Central memory CD8-positive, alpha-beta T cell (primary cell): ENCODE data around the gene PCDH9.

ENCODE experiments used
- ATAC-seq: fragments of 150-1000 bp; cut with Tn5 transposase; replicated peaks from 2 replicates; pipeline ENCODE4 v1.10.0; 2022; ENCODE audit warnings: mild to moderate bottlenecking, moderate FRiP score, moderate number of reproducible peaks; ENCODE audit not compliant: poor library complexity, severe bottlenecking; ENCODE audit errors: extremely low read depth
- DNase-seq, 2 donors: peaks; one replicate each; pipeline ENCODE4 v3.0.0; 2021; ENCODE audit warnings: low spot score in 2 of 2
- H3K27ac Mint-ChIP-seq: one replicate; pipeline ENCODE4 v1.8.0; 2022; ENCODE audit warnings: low read depth, mild to moderate bottlenecking, moderate library complexity, mixed read lengths
- H3K27me3 Mint-ChIP-seq: one replicate; pipeline ENCODE4 v1.8.0; 2022; ENCODE audit warnings: mixed read lengths
- H3K36me3 Mint-ChIP-seq: one replicate; pipeline ENCODE4 v1.8.0; 2022; ENCODE audit warnings: mild to moderate bottlenecking, moderate library complexity, mixed read lengths; ENCODE audit not compliant: insufficient read depth
- H3K4me1 Mint-ChIP-seq: one replicate; pipeline ENCODE4 v1.8.0; 2022; ENCODE audit warnings: mixed read lengths
- H3K4me3 Mint-ChIP-seq: one replicate; pipeline ENCODE4 v1.8.0; 2022; ENCODE audit warnings: mild to moderate bottlenecking, moderate library complexity, mixed read lengths
- H3K9me3 Mint-ChIP-seq: one replicate; pipeline ENCODE4 v1.8.0; 2022; ENCODE audit warnings: mixed read lengths

Gene PCDH9

GRCh38 chr13:67184247-67184646 lies 45.9 kb downstream of the PCDH9 start:
- no peak for ATAC-seq
- H3K27ac Mint-ChIP-seq, result no peak overlapping the region

GRCh38 chr13:67183151-67183550 lies 47.0 kb downstream of the PCDH9 start:
- Mint-ChIP-seq H3K27ac (no peak overlapping the region), H3K27me3 (no peaks in the 10 kb centered on the region), H3K36me3 (no peaks in the 10 kb centered on the region), H3K4me3 (no peak overlapping the region), H3K9me3 (peaks cover 11% of the 10 kb centered on the region), H3K4me1 (no peaks in the 10 kb centered on the region)
- DNase-seq, result no peak
- no peak for ATAC-seq

More at GRCh38 chr13:67184247-67184646, 45.9 kb downstream of the PCDH9 start:
- H3K9me3 Mint-ChIP-seq, result peaks cover 11% of the 10 kb centered on the region
- no peaks in the 10 kb centered on the region for H3K36me3 Mint-ChIP-seq
- H3K4me3 Mint-ChIP-seq, result no peak overlapping the region
- DNase-seq, result no peak
- no peaks in the 10 kb centered on the region for H3K27me3 Mint-ChIP-seq
- H3K4me1 Mint-ChIP-seq, result no peaks in the 10 kb centered on the region

DNA sequence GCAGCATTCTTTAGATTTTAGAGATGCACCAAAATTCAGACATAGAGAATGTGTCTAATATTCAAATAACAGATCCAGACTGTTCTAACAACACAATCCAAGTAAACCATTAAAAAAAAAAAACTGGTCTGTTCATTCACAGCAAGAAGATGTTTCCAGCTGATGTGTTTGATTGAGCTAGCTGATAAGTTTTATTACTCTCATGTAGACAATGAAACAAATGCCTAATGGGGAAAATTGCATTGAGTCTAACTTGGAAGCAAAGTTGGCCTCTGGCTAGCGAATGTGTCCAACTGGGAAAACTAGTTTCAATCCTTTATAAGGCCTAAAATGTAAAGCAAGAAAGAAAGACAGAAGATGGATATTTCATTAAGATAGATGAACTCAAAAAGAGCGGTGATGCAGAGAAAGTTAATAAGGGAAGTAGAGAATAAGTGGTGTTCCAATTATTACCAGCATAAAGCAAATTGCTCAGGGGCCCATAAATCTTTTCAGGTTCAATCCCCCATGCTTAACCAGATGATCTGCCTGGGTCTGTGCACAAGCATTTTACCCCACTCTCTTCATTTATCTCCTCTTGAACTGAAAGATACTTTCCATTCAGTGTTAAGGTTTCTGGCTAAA lies 54.2 kb downstream of the PCDH9 start:
- no peaks in the 10 kb centered on the region for H3K4me1 Mint-ChIP-seq
- peaks cover 2% of the 10 kb centered on the region for H3K36me3 Mint-ChIP-seq
- DNase-seq, result no peak
- H3K9me3 Mint-ChIP-seq, result peaks cover 16% of the 10 kb centered on the region
- no peaks in the 10 kb centered on the region for H3K27me3 Mint-ChIP-seq
- no peak overlapping the region for H3K27ac Mint-ChIP-seq
- ATAC-seq, result no peak
- no peak overlapping the region for H3K4me3 Mint-ChIP-seq

DNA sequence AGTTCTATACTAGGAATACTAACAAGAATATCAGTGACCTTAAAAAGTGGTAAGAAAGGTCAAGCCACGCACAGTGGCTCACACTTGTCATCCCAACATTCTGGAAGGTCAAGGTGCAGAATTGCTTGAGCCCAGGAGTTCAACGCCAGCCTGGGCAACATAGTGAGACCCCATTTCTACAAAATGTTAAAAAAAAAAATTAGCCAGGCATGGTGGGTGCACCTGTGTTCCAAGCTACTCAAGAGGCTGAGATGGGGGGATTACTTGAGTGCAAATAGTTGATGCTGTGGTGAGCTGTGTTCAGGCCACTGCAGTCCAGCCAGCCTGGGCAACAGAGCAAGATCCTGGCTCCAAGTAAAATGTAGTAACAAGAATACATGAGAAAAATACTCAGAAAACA lies 61.8 kb downstream of the PCDH9 start:
- H3K9me3 Mint-ChIP-seq, result peaks cover 11% of the 10 kb centered on the region
- ATAC-seq, result no peak
- no peak for DNase-seq
- H3K36me3 Mint-ChIP-seq, result no peaks in the 10 kb centered on the region
- H3K27ac Mint-ChIP-seq, result no peak overlapping the region
- H3K27me3 Mint-ChIP-seq, result no peaks in the 10 kb centered on the region
- no peaks in the 10 kb centered on the region for H3K4me1 Mint-ChIP-seq
- H3K4me3 Mint-ChIP-seq, result no peak overlapping the region

- Mint-ChIP-seq H3K4me3 (no peak overlapping the region), H3K36me3 (no peaks in the 10 kb centered on the region), H3K9me3 (peaks cover 11% of the 10 kb centered on the region), H3K27ac (no peak overlapping the region), H3K27me3 (no peaks in the 10 kb centered on the region), H3K4me1 (no peaks in the 10 kb centered on the region)
- ATAC-seq (no peak), DNase-seq (no peak)
These were observed 62.7 kb downstream of the PCDH9 start for GRCh38 chr13:67167420-67167819.

- no peak overlapping the region for H3K27ac Mint-ChIP-seq
- peaks cover 15% of the 10 kb centered on the region for H3K9me3 Mint-ChIP-seq
- ATAC-seq (no peak), DNase-seq (no peak)
- H3K4me3 Mint-ChIP-seq, result no peak overlapping the region
- H3K36me3 Mint-ChIP-seq, result no peaks in the 10 kb centered on the region
- no peaks in the 10 kb centered on the region for H3K4me1 Mint-ChIP-seq
- H3K27me3 Mint-ChIP-seq, result no peaks in the 10 kb centered on the region
These were observed 69.0 kb downstream of the PCDH9 start for GRCh38 chr13:67161176-67161575.

DNA sequence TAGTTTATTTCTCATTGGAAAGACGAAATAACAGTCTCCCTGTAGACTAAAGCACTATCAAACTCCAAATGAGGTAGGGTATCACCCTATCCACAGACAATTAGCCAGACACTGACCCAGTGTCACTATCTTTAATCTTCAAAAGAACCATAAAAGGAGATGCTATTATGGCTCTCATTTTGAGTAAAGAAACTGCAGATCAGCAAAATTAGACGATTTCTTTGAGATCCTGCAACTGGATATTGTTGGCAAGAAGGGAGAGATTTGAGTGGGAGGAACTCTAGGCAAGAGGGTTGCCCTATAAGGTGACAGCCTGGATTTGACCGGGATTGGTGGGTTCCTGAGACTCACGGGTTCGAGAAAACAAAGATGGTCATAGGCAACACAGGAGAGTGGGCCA lies 71.2 kb downstream of the PCDH9 start:
- H3K27me3 Mint-ChIP-seq, result no peaks in the 10 kb centered on the region
- ATAC-seq (no peak), DNase-seq (no peak)
- H3K4me3 Mint-ChIP-seq, result no peak overlapping the region
- no peaks in the 10 kb centered on the region for H3K4me1 Mint-ChIP-seq
- H3K27ac Mint-ChIP-seq, result no peak overlapping the region
- peaks cover 14% of the 10 kb centered on the region for H3K9me3 Mint-ChIP-seq
- H3K36me3 Mint-ChIP-seq, result no peaks in the 10 kb centered on the region

GRCh38 chr13:67156723-67157060 lies 73.4 kb downstream of the PCDH9 start:
- H3K27me3 Mint-ChIP-seq, result no peaks in the 10 kb centered on the region
- no peak overlapping the region for H3K4me3 Mint-ChIP-seq
- no peaks in the 10 kb centered on the region for H3K36me3 Mint-ChIP-seq
- peaks cover 14% of the 10 kb centered on the region for H3K9me3 Mint-ChIP-seq
- H3K4me1 Mint-ChIP-seq, result no peaks in the 10 kb centered on the region
- H3K27ac Mint-ChIP-seq, result no peak overlapping the region
- no peak for DNase-seq
- no peak for ATAC-seq

DNA sequence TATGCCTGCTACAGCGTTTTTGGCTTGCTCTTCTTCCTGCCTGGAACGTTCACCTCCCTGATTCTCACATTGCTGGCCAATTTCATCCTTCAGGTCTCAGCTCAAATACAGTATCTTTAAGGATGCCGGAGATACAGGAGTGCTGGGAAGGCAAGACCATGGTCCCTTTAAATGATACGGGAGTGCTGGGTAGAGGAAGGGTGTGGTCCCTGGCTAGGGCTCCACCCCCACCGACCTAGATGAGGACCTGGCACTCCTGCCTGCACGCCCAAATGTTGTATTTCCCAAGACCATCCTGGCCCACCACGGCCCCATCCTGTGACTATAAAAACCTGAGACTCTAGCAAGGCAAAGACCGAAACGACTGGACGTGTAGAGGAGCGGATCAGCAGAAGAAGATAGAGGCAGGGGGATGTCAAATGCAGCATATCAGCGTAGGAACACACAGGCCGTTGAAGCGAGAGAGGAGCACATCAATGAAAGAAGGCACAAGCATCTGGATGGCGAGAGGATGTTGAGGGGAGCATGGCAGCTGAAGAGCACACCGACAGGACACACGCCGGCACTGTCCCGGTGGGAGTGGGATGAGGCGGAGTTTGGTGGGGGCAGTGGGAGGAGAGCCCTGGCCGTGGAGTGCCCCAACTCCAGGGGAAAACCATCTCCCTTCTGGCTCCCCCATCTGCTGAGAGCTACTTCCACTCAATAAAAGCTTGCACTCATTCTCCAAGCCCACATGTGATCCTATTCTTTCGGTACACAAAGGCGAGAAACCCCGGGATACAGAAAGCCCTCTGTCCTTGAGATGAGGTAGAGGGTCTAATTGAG lies 74.0 kb downstream of the PCDH9 start:
- Mint-ChIP-seq H3K27ac (no peak overlapping the region), H3K36me3 (no peaks in the 10 kb centered on the region), H3K4me1 (no peaks in the 10 kb centered on the region), H3K27me3 (no peaks in the 10 kb centered on the region), H3K9me3 (peaks cover 14% of the 10 kb centered on the region), H3K4me3 (no peak overlapping the region)
- no peak for ATAC-seq
- DNase-seq, result no peak

- DNase-seq, result no peak
- Mint-ChIP-seq H3K4me1 (no peaks in the 10 kb centered on the region), H3K27me3 (no peaks in the 10 kb centered on the region), H3K36me3 (no peaks in the 10 kb centered on the region), H3K4me3 (no peak overlapping the region), H3K27ac (no peak overlapping the region), H3K9me3 (peaks cover 7% of the 10 kb centered on the region)
- no peak for ATAC-seq
These were observed 78.1 kb downstream of the PCDH9 start for GRCh38 chr13:67152085-67152484.

DNA sequence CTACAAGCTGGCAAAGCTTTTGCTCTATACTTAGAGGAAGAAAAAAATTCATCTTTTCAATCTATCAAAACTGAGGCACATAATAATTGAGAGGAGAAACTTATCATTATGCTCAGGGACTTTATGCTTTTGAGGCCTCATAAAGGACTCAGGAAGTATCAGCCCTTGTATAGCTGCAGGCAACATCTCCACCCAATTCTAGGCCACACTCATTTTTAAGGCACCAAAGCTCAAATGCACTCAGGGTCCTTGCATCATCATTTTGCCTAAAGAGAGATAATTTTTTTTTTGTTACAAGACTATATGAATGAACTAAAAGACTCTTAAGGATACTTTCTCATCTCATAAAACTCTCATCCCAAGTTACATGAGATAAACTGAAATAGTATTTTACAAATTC lies 78.5 kb downstream of the PCDH9 start:
- no peak overlapping the region for H3K4me3 Mint-ChIP-seq
- DNase-seq (no peak), ATAC-seq (no peak)
- H3K27me3 Mint-ChIP-seq, result no peaks in the 10 kb centered on the region
- no peaks in the 10 kb centered on the region for H3K36me3 Mint-ChIP-seq
- H3K9me3 Mint-ChIP-seq, result peaks cover 7% of the 10 kb centered on the region
- H3K4me1 Mint-ChIP-seq, result no peaks in the 10 kb centered on the region
- no peak overlapping the region for H3K27ac Mint-ChIP-seq

GRCh38 chr13:67150608-67151007 lies 79.5 kb downstream of the PCDH9 start:
- Mint-ChIP-seq H3K4me1 (no peaks in the 10 kb centered on the region), H3K27me3 (no peaks in the 10 kb centered on the region), H3K4me3 (no peak overlapping the region), H3K36me3 (no peaks in the 10 kb centered on the region), H3K9me3 (no peaks in the 10 kb centered on the region), H3K27ac (no peak overlapping the region)
- DNase-seq, result no peak
- no peak for ATAC-seq

DNA sequence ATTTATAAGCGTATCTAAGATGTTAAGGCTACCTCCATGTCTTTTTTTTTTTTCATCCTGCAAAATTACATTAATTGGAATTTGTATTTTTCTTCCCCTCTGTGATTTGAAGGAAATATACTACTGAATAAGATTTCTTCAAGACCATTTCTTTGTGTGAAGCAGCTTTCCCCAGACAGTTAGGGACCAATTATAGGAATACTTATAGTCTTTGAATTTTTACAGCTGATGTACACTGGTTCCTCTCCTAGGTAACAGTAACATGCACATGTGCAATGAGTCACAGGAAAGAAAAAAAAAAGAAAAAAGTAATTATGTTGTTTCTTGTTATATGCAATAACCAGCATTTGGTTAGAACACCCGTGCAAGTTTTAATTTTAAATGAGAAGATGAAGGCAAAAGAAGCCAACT lies 82.0 kb downstream of the PCDH9 start:
- no peak overlapping the region for H3K4me3 Mint-ChIP-seq
- ATAC-seq, result no peak
- no peaks in the 10 kb centered on the region for H3K4me1 Mint-ChIP-seq
- no peaks in the 10 kb centered on the region for H3K27me3 Mint-ChIP-seq
- no peaks in the 10 kb centered on the region for H3K36me3 Mint-ChIP-seq
- peaks cover 6% of the 10 kb centered on the region for H3K9me3 Mint-ChIP-seq
- no peak for DNase-seq
- H3K27ac Mint-ChIP-seq, result no peak overlapping the region
